Kidney (tissue), 14 donors: ENCODE measurements around the gene C3orf22. TPM values are rescaled to one million over a fixed set of nuclear protein-coding genes. Genes with fewer than 3 reads are reported as not detected.

ENCODE experiments used
- DNase-seq, 5 donors: peaks; one replicate each; pipeline ENCODE4 v3.0.0-alpha.2; 2013 to 2020
- FAIRE-seq: peaks from 2 replicates; lab custom pipeline; 2012; peaks lifted over from hg19 to GRCh38; lab: Jason Lieb, UNC
- H3K27ac ChIP-seq, 2 donors: one replicate each; pipeline ENCODE4 v1.7.0; 2013; ENCODE audit warnings: low read depth in 2 of 2, low read length in 2 of 2, inconsistent platforms in 1 of 2
- H3K27me3 ChIP-seq: one replicate; pipeline ENCODE4 v1.7.1; 2013; ENCODE audit warnings: low read length, inconsistent platforms; ENCODE audit not compliant: control insufficient read depth, insufficient read depth
- H3K36me3 ChIP-seq, 3 donors: one replicate each; pipeline versions ENCODE4 v1.7.0 to v1.7.1; 2013; ENCODE audit warnings: low read length in 3 of 3, control low read depth in 1 of 3, inconsistent platforms in 1 of 3; ENCODE audit not compliant: insufficient read depth in 3 of 3, control insufficient read depth in 2 of 3
- H3K4me1 ChIP-seq, 3 donors: one replicate each; pipeline versions ENCODE4 v1.7.0 to v1.7.1; 2013; ENCODE audit warnings: low read length in 3 of 3, inconsistent platforms in 1 of 3, low read depth in 1 of 3; ENCODE audit not compliant: control insufficient read depth in 2 of 3, insufficient read depth in 2 of 3
- H3K4me3 ChIP-seq, 3 donors: one replicate each; pipeline versions ENCODE4 v1.7.0 to v1.8.1; 2013; ENCODE audit warnings: low read length in 3 of 3, control low read depth in 1 of 3, inconsistent platforms in 1 of 3
- H3K9ac ChIP-seq, 3 donors: one replicate each; pipeline versions ENCODE4 v1.7.0 to v1.7.1; 2013; ENCODE audit warnings: low read length in 3 of 3, control low read depth in 1 of 3, inconsistent platforms in 1 of 3
- H3K9me3 ChIP-seq, 3 donors: one replicate each; pipeline versions ENCODE4 v1.7.0 to v1.7.1; 2013; ENCODE audit warnings: low read length in 3 of 3, control low read depth in 1 of 3, inconsistent platforms in 1 of 3; ENCODE audit not compliant: control insufficient read depth in 2 of 3, insufficient read depth in 1 of 3
- CTCF ChIP-seq: IDR thresholded peaks from 3 replicates; pipeline ENCODE4 v1.5.1; 2012; ENCODE audit warnings: mild to moderate bottlenecking, moderate library complexity, borderline replicate concordance; ENCODE audit not compliant: insufficient read depth; ENCODE audit errors: extremely low read depth
- intact Hi-C: fragments of 100-400 bp; cut with DNase I; formaldehyde crosslinking; loops from one replicate; pipeline ENCODE4 v1.11.1; 2022
- polyA plus RNA-seq: library from polyadenylated mRNA; stranded (reverse); fragments of 350-450 nt; fragmentation: Illumina TruSeq; extraction: RNeasy Lipid Tissue Mini Kit (QIAGEN cat#74804); gene quantifications from one replicate; pipeline ENCODE4 v1.2.3, GENCODE V29; 2014; ENCODE audit warnings: low read depth, low replicate concordance; ENCODE audit not compliant: insufficient read depth
- total RNA-seq: library from RNA; stranded (reverse); fragmentation: NEBNext Ultra II Directional; extraction: Animal tissue kit (Norgen Biotek cat#: 25700); gene quantifications from one replicate; pipeline ENCODE4 v1.2.1, GENCODE V29; 2021
- donor health status: control.
- donor health status: control.
- donor health status: control.
- donor health status: control.
- donor health status: control.
- donor health status: DM: yes; HTN: yes; CAD: no.
- donor health status: Normal renal cell carcinoma (clear cell type).

The C3orf22 gene
- total and polyA plus RNA-seq, 2 donors from 2014 or later = not detected

- no peaks in the 10 kb centered on the region for H3K36me3 ChIP-seq
- intact Hi-C loops = no loop called here
- DNase-seq (no peak), FAIRE-seq (no peak)
- no peaks in the 10 kb centered on the region for H3K27me3 ChIP-seq
- H3K9ac ChIP-seq = no peak overlapping the region
- TF ChIP-seq CTCF = no peak
- H3K4me1 ChIP-seq = no peaks in the 10 kb centered on the region
- no peak overlapping the region for H3K4me3 ChIP-seq
- no peak overlapping the region for H3K27ac ChIP-seq
- peaks cover 0 to 4% (median 0%) of the 10 kb centered on the region in 3 donors for H3K9me3 ChIP-seq
Observed at GRCh38 chr3:126562737-126563276, 4.1 kb upstream of the C3orf22 start.

GRCh38 chr3:126557761-126558160 is 971 bp downstream of the C3orf22 start:
- DNase-seq = peak in 1 of 5 donors; percentile 1
- Histone ChIP-seq H3K27me3 (no peaks in the 10 kb centered on the region), H3K4me3 (no peak overlapping the region), H3K4me1 (no peaks in the 10 kb centered on the region), H3K9me3 (peaks cover 0 to 3% (median 0%) of the 10 kb centered on the region in 3 donors), H3K36me3 (no peaks in the 10 kb centered on the region), H3K9ac (no peak overlapping the region), H3K27ac (no peak overlapping the region)
- intact Hi-C loops = no loop called here
- TF ChIP-seq CTCF = no peak
- FAIRE-seq = no peak

- intact Hi-C loops = no loop called here
- no peaks in the 10 kb centered on the region for H3K9me3 ChIP-seq
- DNase-seq (peak in 3 of 5 donors; percentile 7 to 45 (median 16)), FAIRE-seq (no peak)
- no peaks in the 10 kb centered on the region for H3K36me3 ChIP-seq
- H3K9ac ChIP-seq = no peak overlapping the region
- no peak for TF ChIP-seq CTCF
- H3K27ac ChIP-seq = no peak overlapping the region
- no peaks in the 10 kb centered on the region for H3K4me1 ChIP-seq
- H3K27me3 ChIP-seq = no peaks in the 10 kb centered on the region
- H3K4me3 ChIP-seq = no peak overlapping the region
Observed at GRCh38 chr3:126557415-126557745, 1.4 kb downstream of the C3orf22 start.
